Cardiac muscle cell (in vitro differentiated cells and primary cell): ENCODE results near the gene CA9. TPM values are rescaled to one million over a fixed set of nuclear protein-coding genes. Genes with fewer than 3 reads are reported as not detected.

ENCODE experiments used
- DNase-seq, 2 donors: peaks; one replicate each; pipeline versions ENCODE4 v3.0.0 to v3.0.0-alpha.2; 2010 to 2017; ENCODE audit warnings: low read depth in 1 of 2, low spot score in 1 of 2
- H3K27ac ChIP-seq: fragments of 200-600 bp; sonication (generic); 2 replicates; pipeline ENCODE4 v1.5.1; 2016
- H3K27me3 ChIP-seq: fragments of 200-600 bp; sonication (generic); 2 replicates; pipeline ENCODE4 v1.6.0; 2016; ENCODE audit warnings: control low read depth
- H3K36me3 ChIP-seq: fragments of 200-600 bp; sonication (generic); 2 replicates; pipeline ENCODE4 v1.5.1; 2016; ENCODE audit warnings: control low read depth
- H3K4me1 ChIP-seq: fragments of 200-600 bp; sonication (generic); 2 replicates; pipeline ENCODE4 v1.8.1; 2017; ENCODE audit warnings: low read depth, mild to moderate bottlenecking, mixed run types
- H3K4me3 ChIP-seq: fragments of 200-600 bp; sonication (generic); 2 replicates; pipeline ENCODE4 v1.5.1; 2016; ENCODE audit warnings: mild to moderate bottlenecking
- H3K9me3 ChIP-seq: fragments of 200-600 bp; sonication (generic); 2 replicates; pipeline ENCODE4 v1.5.1; 2017; ENCODE audit warnings: low read depth, mild to moderate bottlenecking, control low read depth
- polyA plus RNA-seq: library from polyadenylated mRNA; unstranded; fragments of >200 nt; fragmentation: Nextera tagmentation; extraction: Ambion mirVana; gene quantifications from 2 replicates; pipeline ENCODE4 v1.2.1, GENCODE V29; 2016
- total RNA-seq: library from RNA; depleted of rRNA; stranded (reverse); fragments of >200 nt; gene quantifications from 2 replicates; pipeline ENCODE4 v1.2.3, GENCODE V29; 2016
- TF ChIP-seq, protein P1 (sequence below): IDR thresholded peaks from 2 replicates; pipeline ENCODE4 v1.5.1; 2012; ENCODE audit warnings: low read depth, mild to moderate bottlenecking, low read length

The CA9 gene
- total and polyA plus RNA-seq, 2 experiments from 2014 or later: 2.4 to 2.6 TPM

GRCh38 chr9:35651956-35652828 lies 21.5 kb upstream of the CA9 start:
- Histone ChIP-seq H3K4me1 (peaks cover 5% of the 10 kb centered on the region), H3K36me3 (no peaks in the 10 kb centered on the region), H3K9me3 (no peaks in the 10 kb centered on the region), H3K27me3 (no peaks in the 10 kb centered on the region), H3K27ac (no peak overlapping the region), H3K4me3 (no peak overlapping the region)
- DNase-seq: peak in 1 of 2 donors; percentile 69
- TF ChIP-seq, protein P1, sequence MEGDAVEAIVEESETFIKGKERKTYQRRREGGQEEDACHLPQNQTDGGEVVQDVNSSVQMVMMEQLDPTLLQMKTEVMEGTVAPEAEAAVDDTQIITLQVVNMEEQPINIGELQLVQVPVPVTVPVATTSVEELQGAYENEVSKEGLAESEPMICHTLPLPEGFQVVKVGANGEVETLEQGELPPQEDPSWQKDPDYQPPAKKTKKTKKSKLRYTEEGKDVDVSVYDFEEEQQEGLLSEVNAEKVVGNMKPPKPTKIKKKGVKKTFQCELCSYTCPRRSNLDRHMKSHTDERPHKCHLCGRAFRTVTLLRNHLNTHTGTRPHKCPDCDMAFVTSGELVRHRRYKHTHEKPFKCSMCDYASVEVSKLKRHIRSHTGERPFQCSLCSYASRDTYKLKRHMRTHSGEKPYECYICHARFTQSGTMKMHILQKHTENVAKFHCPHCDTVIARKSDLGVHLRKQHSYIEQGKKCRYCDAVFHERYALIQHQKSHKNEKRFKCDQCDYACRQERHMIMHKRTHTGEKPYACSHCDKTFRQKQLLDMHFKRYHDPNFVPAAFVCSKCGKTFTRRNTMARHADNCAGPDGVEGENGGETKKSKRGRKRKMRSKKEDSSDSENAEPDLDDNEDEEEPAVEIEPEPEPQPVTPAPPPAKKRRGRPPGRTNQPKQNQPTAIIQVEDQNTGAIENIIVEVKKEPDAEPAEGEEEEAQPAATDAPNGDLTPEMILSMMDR: no peak

GRCh38 chr9:35652829-35653209 lies 20.9 kb upstream of the CA9 start:
- no peak overlapping the region for H3K27ac ChIP-seq
- H3K27me3 ChIP-seq: no peaks in the 10 kb centered on the region
- TF ChIP-seq, protein P1: no peak
- H3K4me3 ChIP-seq: no peak overlapping the region
- no peaks in the 10 kb centered on the region for H3K9me3 ChIP-seq
- DNase-seq: no peak
- H3K36me3 ChIP-seq: no peaks in the 10 kb centered on the region
- peaks cover 3% of the 10 kb centered on the region for H3K4me1 ChIP-seq

GRCh38 chr9:35653611-35654010 lies 20.1 kb upstream of the CA9 start:
- no peak for DNase-seq
- TF ChIP-seq, protein P1: no peak
- Histone ChIP-seq H3K4me1 (peaks cover 3% of the 10 kb centered on the region), H3K36me3 (no peaks in the 10 kb centered on the region), H3K27ac (no peak overlapping the region), H3K9me3 (no peaks in the 10 kb centered on the region), H3K4me3 (no peak overlapping the region), H3K27me3 (no peaks in the 10 kb centered on the region)

GRCh38 chr9:35656348-35656747 lies 17.4 kb upstream of the CA9 start:
- H3K4me3 ChIP-seq: no peak overlapping the region
- TF ChIP-seq, protein P1: no peak
- peaks cover 16% of the 10 kb centered on the region for H3K4me1 ChIP-seq
- no peaks in the 10 kb centered on the region for H3K9me3 ChIP-seq
- no peak for DNase-seq
- H3K27me3 ChIP-seq: no peaks in the 10 kb centered on the region
- H3K27ac ChIP-seq: peak overlapping the region; percentile 99
- no peaks in the 10 kb centered on the region for H3K36me3 ChIP-seq

DNA sequence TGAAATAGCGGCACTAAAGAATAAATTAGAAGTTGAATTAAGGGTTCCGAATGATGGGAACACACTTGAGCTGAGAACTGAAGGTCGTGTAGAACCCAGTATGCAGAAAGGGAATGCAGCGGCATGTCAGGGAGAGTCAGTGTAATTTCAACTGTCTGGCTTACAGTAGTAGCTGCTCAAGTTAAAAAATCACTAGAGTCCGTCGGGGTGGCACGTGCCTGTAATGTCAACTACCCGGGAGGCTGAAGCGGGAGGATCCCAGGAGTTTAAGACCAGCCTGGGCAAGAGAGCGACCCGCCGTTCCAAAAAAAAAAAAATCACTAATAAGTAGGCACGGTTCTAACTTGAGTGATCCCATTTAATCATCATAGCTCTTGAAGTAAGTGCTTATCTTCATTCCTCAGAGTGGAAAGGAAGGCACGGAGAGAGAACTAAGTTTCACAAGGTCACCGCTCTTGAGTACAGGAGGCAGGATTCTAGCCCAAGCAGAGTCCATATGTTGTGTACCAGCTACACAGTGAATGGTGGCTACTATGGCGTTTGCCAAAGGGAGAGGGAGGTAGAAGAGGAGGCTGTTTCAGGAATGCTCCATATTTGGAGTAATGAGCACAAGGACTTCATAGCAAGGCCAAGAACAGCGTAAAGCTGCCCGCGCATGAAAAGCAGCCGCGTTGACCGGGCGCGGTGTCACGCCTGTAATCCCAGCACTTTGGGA lies 16.7 kb upstream of the CA9 start:
- Histone ChIP-seq H3K9me3 (no peaks in the 10 kb centered on the region), H3K36me3 (no peaks in the 10 kb centered on the region), H3K27ac (peak overlapping the region; percentile 99), H3K4me1 (peaks cover 21% of the 10 kb centered on the region), H3K27me3 (no peaks in the 10 kb centered on the region), H3K4me3 (peak overlapping the region; percentile 23)
- TF ChIP-seq, protein P1: no peak
- DNase-seq: peak; percentile 60 to 70
